HepG2 (cell line): ENCODE measurements around the gene TRAK1. TPM values are rescaled to one million over a fixed set of nuclear protein-coding genes. Genes with fewer than 3 reads are reported as not detected.
A peak's percentile ranks its signal among the peaks of the same experiment; 100 is the strongest.

Experiments used
- ATAC-seq: fragments of 200-7000 bp; cut with Tn5 transposase; 3 replicates; pipeline ENCODE4 v1.9.1; 2020; ENCODE audit warnings: mild to moderate bottlenecking, moderate library complexity
- BruUV-seq: library from RNA; stranded (reverse); fragments of 400-500 nt; replicated peaks from 2 replicates; lab custom pipeline; 2021; lab: Mats Ljungman, UMichigan
- CTCF ChIA-PET: fragments of 300-600 bp; formaldehyde crosslinking; extraction: SDS; loops from one replicate; lab custom pipeline; 2021; ENCODE audit warnings: low total read pairs, inconsistent platforms, low intra/inter-chr PET ratio; lab: Yijun Ruan, JAX
- POLR2A ChIA-PET: fragments of 350-600 bp; sonication (Branson Sonifier 250); formaldehyde crosslinking; loops from one replicate; lab custom pipeline; 2020; ENCODE audit warnings: antibody characterized with exemption, inconsistent platforms; lab: Yijun Ruan, JAX
- DNase-seq: peaks from one replicate; pipeline ENCODE4 v3.0.0-alpha.2; 2015; ENCODE audit warnings: low spot score
- FAIRE-seq: peaks from 3 replicates; lab custom pipeline; 2011; peaks lifted over from hg19 to GRCh38; lab: Jason Lieb, UNC
- H2AFZ ChIP-seq: one replicate; pipeline ENCODE4 v1.6.1; 2011; ENCODE audit warnings: low read length, inconsistent platforms
- H3K27ac ChIP-seq: fragments of 300-600 bp; 3 replicates; pipeline ENCODE4 v1.8.0; 2011; ENCODE audit warnings: mixed run types, mild to moderate bottlenecking, mixed read lengths, low read length, inconsistent platforms; ENCODE audit not compliant: insufficient read depth; ENCODE audit errors: extremely low read length
- H3K27me3 ChIP-seq, 2 experiments: fragments of 200-600 bp in 1 of 2; 2 replicates in 1 of 2; 3 replicates in 1 of 2; pipeline versions ENCODE4 v1.6.0 to v1.8.0; 2011; ENCODE audit warnings: low read length in 2 of 2, mild to moderate bottlenecking in 2 of 2, moderate library complexity in 2 of 2, inconsistent platforms in 1 of 2; ENCODE audit not compliant: insufficient read depth in 2 of 2, control insufficient read depth in 1 of 2
- H3K36me3 ChIP-seq, 2 experiments: fragments of 200-600 bp in 1 of 2; replicated peaks in 1 of 2; 2 replicates in 1 of 2; 3 replicates in 1 of 2; pipeline versions ENCODE4 v1.5.1 to v1.8.0; 2011; ENCODE audit warnings: low read length in 2 of 2, inconsistent platforms in 1 of 2; ENCODE audit not compliant: insufficient read depth in 2 of 2, control insufficient read depth in 1 of 2
- H3K4me1 ChIP-seq: 2 replicates; pipeline ENCODE4 v1.5.1; 2012; ENCODE audit warnings: low read length, inconsistent platforms; ENCODE audit not compliant: insufficient read depth
- H3K4me2 ChIP-seq: 2 replicates; pipeline ENCODE4 v1.6.0; 2011; ENCODE audit warnings: low read depth, low read length, inconsistent platforms
- H3K4me3 ChIP-seq, 3 experiments: fragments of 200-600 bp in 1 of 3; sonication (generic), shearing (Covaris generic) in 1 of 3; replicated peaks in 1 of 3; 2 replicates each; pipeline ENCODE4 v1.5.1; 2011 to 2016; ENCODE audit warnings: low read length in 3 of 3, inconsistent platforms in 2 of 3, low read depth in 2 of 3, mild to moderate bottlenecking in 2 of 3, control low read depth in 1 of 3, mixed read lengths in 1 of 3; ENCODE audit not compliant: insufficient read depth in 1 of 3
- H3K79me2 ChIP-seq: one replicate; pipeline ENCODE4 v1.6.1; 2011; ENCODE audit warnings: low read length, inconsistent platforms; ENCODE audit not compliant: insufficient read depth
- H3K9ac ChIP-seq: 2 replicates; pipeline ENCODE4 v1.6.0; 2011; ENCODE audit warnings: mild to moderate bottlenecking, low read depth, low read length, inconsistent platforms; ENCODE audit not compliant: insufficient read depth
- H3K9me3 ChIP-seq: 2 replicates; pipeline ENCODE4 v1.5.1; 2012; ENCODE audit warnings: mild to moderate bottlenecking, low read length
- H4K20me1 ChIP-seq: 2 replicates; pipeline ENCODE4 v1.6.0; 2011; ENCODE audit warnings: inconsistent platforms, mild to moderate bottlenecking, low read length, moderate library complexity; ENCODE audit not compliant: insufficient read depth
- ATF4 ChIP-seq, 2 experiments: fragments of 450-650 bp in 1 of 2; sonication (generic) in 1 of 2; formaldehyde crosslinking; IDR thresholded peaks; 2 replicates each; pipeline versions ENCODE4 v1.5.0 to v1.8.0; 2020 to 2022; ENCODE audit warnings: mild to moderate bottlenecking in 1 of 2, missing genetic modification reagents in 1 of 2
- CENPT ChIP-seq: sonication (generic); formaldehyde crosslinking; IDR thresholded peaks from 2 replicates; pipeline ENCODE4 v1.8.0; 2022; ENCODE audit warnings: low read depth, mild to moderate bottlenecking, moderate library complexity, missing genetic modification reagents
- HHEX ChIP-seq: IDR thresholded peaks from 2 replicates; pipeline ENCODE4 v1.6.1; 2016; ENCODE audit warnings: control low read depth
- MTA3 ChIP-seq: sonication (generic); formaldehyde crosslinking; IDR thresholded peaks from 2 replicates; pipeline ENCODE4 v1.4.0; 2020; ENCODE audit warnings: missing genetic modification reagents
- PRDM10 ChIP-seq: sonication (generic); formaldehyde crosslinking; IDR thresholded peaks from 2 replicates; pipeline ENCODE4 v1.4.0; 2020; ENCODE audit warnings: low read depth, missing genetic modification reagents
- RELA ChIP-seq: sonication (generic); formaldehyde crosslinking; IDR thresholded peaks from 2 replicates; pipeline ENCODE4 v1.4.0; 2020; ENCODE audit warnings: missing genetic modification reagents
- SAFB2 ChIP-seq: sonication (generic); formaldehyde crosslinking; IDR thresholded peaks from 2 replicates; pipeline ENCODE4 v1.5.1; 2020; ENCODE audit warnings: missing genetic modification reagents, low read depth, mild to moderate bottlenecking, borderline replicate concordance
- SETDB1 ChIP-seq: sonication (generic); formaldehyde crosslinking; IDR thresholded peaks from 2 replicates; pipeline ENCODE4 v1.5.1; 2020; ENCODE audit warnings: missing genetic modification reagents, mild to moderate bottlenecking, borderline replicate concordance
- YY1 ChIP-seq: IDR thresholded peaks from 2 replicates; pipeline ENCODE4 v1.6.1; 2011; ENCODE audit warnings: low read length, low read depth, moderate library complexity, mild to moderate bottlenecking; ENCODE audit not compliant: insufficient read depth, insufficient replicate concordance
- ZNF232 ChIP-seq: sonication (generic); formaldehyde crosslinking; IDR thresholded peaks from 2 replicates; pipeline ENCODE4 v1.4.0; 2020; ENCODE audit warnings: missing genetic modification reagents, borderline replicate concordance
- ZNF354B ChIP-seq: sonication (generic); formaldehyde crosslinking; IDR thresholded peaks from 2 replicates; pipeline ENCODE4 v1.8.0; 2022; ENCODE audit warnings: mild to moderate bottlenecking, missing genetic modification reagents
- ZNF383 ChIP-seq: sonication (generic); formaldehyde crosslinking; IDR thresholded peaks from 2 replicates; pipeline ENCODE4 v1.4.0; 2020; ENCODE audit warnings: missing genetic modification reagents, mild to moderate bottlenecking, borderline replicate concordance
- ZSCAN30 ChIP-seq: sonication (generic); formaldehyde crosslinking; IDR thresholded peaks from 2 replicates; pipeline ENCODE4 v1.5.0; 2020; ENCODE audit warnings: mild to moderate bottlenecking, missing genetic modification reagents
- WGBS: methylation state at CpG from one replicate; pipeline ENCODE4 v1.1.6; 2017; ENCODE audit warnings: low lambda C conversion rate; 5-methylcytosine and 5-hydroxymethylcytosine counted together
- in situ Hi-C: cut with HindIII; loops from 2 replicates; pipeline ENCODE4 v1.10.0; 2017; ENCODE audit warnings: low pct_unique_long_range_greater_than_20kb; ENCODE audit not compliant: extremely low pct_ligation_motif_present
- intact Hi-C: fragments of 100-400 bp; cut with micrococcal nuclease; formaldehyde crosslinking; loops from one replicate; pipeline ENCODE4 v1.10.0; 2022; ENCODE audit not compliant: unreplicated experiment
- polyA plus RNA-seq, 8 experiments: library from polyadenylated mRNA; depleted of rRNA in 3 of 8; stranded (reverse) in 7 of 8; unstranded in 1 of 8; fragments of >200 nt; fragmentation: Illumina TruSeq in 4 of 8; extraction: Trizol in 4 of 8; gene quantifications; 2 replicates each; pipeline versions ENCODE4 v1.2.1 to v1.2.3, GENCODE V29; 2011 to 2016; ENCODE audit warnings: low read depth in 4 of 8, missing spikeins in 1 of 8, mixed read lengths in 1 of 8; ENCODE audit not compliant: insufficient read depth in 1 of 8
- total RNA-seq, 5 experiments: library from RNA; depleted of rRNA; stranded (reverse); fragments of >200 nt; fragmentation: Illumina TruSeq; extraction: Trizol; gene quantifications; 2 replicates each; pipeline ENCODE4 v1.2.3, GENCODE V29; 2016; ENCODE audit warnings: low read depth in 1 of 5

TRAK1 gene
- total and polyA plus RNA-seq, 2 of the 13 experiments (the other 11 are each of a cell fraction or from before 2014, with no cell fraction given), result 20.5 to 46.6 TPM

GRCh38 chr3:42195879-42196330, 104.7 kb downstream of the TRAK1 start:
- Histone ChIP-seq H3K4me3 (no peak overlapping the region), H3K79me2 (no peaks in the 10 kb centered on the region), H3K9ac (no peak overlapping the region), H3K4me1 (no peaks in the 10 kb centered on the region), H3K4me2 (no peak overlapping the region), H3K9me3 (no peaks in the 10 kb centered on the region), H3K36me3 (peaks cover 50 to 83% of the 10 kb centered on the region in 2 experiments), H4K20me1 (peaks cover 4% of the 10 kb centered on the region; the same call in 1 of the 2 replicates), H3K27me3 (no peaks in the 10 kb centered on the region), H2AFZ (no peak overlapping the region), H3K27ac (no peak overlapping the region)
- FAIRE-seq (no peak), ATAC-seq (no peak), DNase-seq (no peak)
- BruUV-seq, result no TSS peak
- ChIA-PET POLR2A (interaction anchor here (0.5 kb wide), 1 partner anchor 180 kb away, joined by 3 read pairs; no protein-coding TSS in a partner anchor), CTCF (no interaction called here)
- in situ Hi-C loops (loop anchor here (10.0 to 25.0 kb wide), 2 partner anchors 81 to 184 kb away; no protein-coding TSS in a partner anchor), intact Hi-C loops (no loop called here)
- TF ChIP-seq ZSCAN30 (CRISPR knock-in tag) (no peak), RELA (CRISPR knock-in tag) (no peak), ZNF383 (CRISPR knock-in tag) (no peak), ZNF354B (no peak), CENPT (no peak), SETDB1 (CRISPR knock-in tag) (no peak), ATF4 (CRISPR knock-in tag; IDR thresholded peaks at IDR 0.05) (0 out of 4 replicates have a peak, but pooled peaks of 1 of the 2 experiments have one; percentile 51)
- 87% methylated on average over 5 of the region's 5 CpGs for WGBS

- POLR2A ChIA-PET, result no interaction called here
- in situ Hi-C loops, result loop anchor here (10.0 to 25.0 kb wide), 2 partner anchors 84 to 186 kb away; no protein-coding TSS in a partner anchor
- TF ChIP-seq HHEX (CRISPR knock-in tag) (no peak), ZNF232 (no peak), SAFB2 (CRISPR knock-in tag) (no peak), MTA3 (CRISPR knock-in tag) (no peak), YY1 (no peak), PRDM10 (CRISPR knock-in tag) (no peak)
These were observed 107.6 kb downstream of the TRAK1 start for GRCh38 chr3:42198709-42199108.

More at GRCh38 chr3:42198709-42199108, 107.6 kb downstream of the TRAK1 start:
- no peak overlapping the region for H3K9ac ChIP-seq
- no peaks in the 10 kb centered on the region for H3K9me3 ChIP-seq
- no peaks in the 10 kb centered on the region for H3K27me3 ChIP-seq
- BruUV-seq, result no TSS peak
- no peaks in the 10 kb centered on the region for H3K79me2 ChIP-seq
- no peaks in the 10 kb centered on the region for H4K20me1 ChIP-seq
- peaks cover 42 to 90% of the 10 kb centered on the region in 2 experiments for H3K36me3 ChIP-seq
- H3K4me1 ChIP-seq, result no peaks in the 10 kb centered on the region
- H3K4me2 ChIP-seq, result no peak overlapping the region
- 92% methylated on average over 3 of the region's 3 CpGs for WGBS
- ATAC-seq (no peak), DNase-seq (no peak), FAIRE-seq (no peak)
- intact Hi-C loops, result no loop called here
- H3K27ac ChIP-seq, result no peak overlapping the region
- CTCF ChIA-PET, result no interaction called here
- H2AFZ ChIP-seq, result no peak overlapping the region
- no peak overlapping the region for H3K4me3 ChIP-seq
